ENCODE data around the gene AKR1C2.
"Not testable (repeated sequence)": the region's sequence is repeated elsewhere in the genome, so short reads cannot be mapped to it uniquely, and the experiment has no call there.

Gene AKR1C2

DNA sequence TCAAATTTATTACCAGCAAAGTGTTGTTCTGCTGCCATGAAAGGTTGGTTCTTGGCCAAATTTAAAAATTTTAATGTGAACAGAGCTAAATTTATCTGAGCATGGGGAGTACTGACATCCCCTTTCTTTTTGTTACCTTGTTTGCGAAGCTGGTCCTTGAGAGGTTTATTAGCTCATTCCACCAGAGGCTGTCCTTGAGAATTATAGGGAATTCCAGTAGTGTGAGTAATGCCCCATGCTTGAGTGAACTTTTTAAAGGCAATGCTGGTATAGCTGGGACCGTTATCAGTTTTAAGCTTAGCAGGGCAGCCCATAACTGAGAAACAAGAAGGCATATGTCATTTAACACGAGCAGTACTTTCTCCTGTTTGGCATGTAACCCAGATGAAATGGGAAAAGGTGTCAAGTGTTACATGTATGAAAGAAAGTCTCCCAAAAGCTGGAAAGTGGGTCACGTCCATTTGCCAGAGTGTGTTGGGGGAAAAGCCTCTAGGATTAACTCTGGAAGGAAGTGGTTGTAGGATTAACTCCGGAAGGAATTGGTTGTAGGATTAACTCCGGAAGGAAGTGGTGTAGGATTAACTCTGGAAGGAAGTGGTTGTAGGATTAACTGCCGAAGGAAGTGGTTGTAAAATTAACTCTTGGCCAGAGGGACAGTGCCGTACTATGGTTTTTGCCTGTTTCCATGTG lies 37.3 kb upstream of the AKR1C2 start:
- no peak overlapping the region for H3K4me3 ChIP-seq (ENCODE audit: insufficient read depth, low read depth, low read length)
- H3K27ac ChIP-seq (ENCODE audit: insufficient read depth, low read depth, low read length, poor library complexity, severe bottlenecking): no peak overlapping the region
- no peaks in the 10 kb centered on the region for H3K36me3 ChIP-seq (ENCODE audit: control insufficient read depth, insufficient read depth, low read length)
- WGBS, 2 experiments: 90 to 91% methylated on average over 7 to 8 of the region's 8 CpGs
- H3K4me1 ChIP-seq (ENCODE audit: control insufficient read depth, insufficient read depth, low read length): no peaks in the 10 kb centered on the region
- no peaks in the 10 kb centered on the region for H3K9me3 ChIP-seq (ENCODE audit: control insufficient read depth, low read length)
- H3K27me3 ChIP-seq (ENCODE audit: control insufficient read depth, insufficient read depth, low read length, poor library complexity, severe bottlenecking): no peaks in the 10 kb centered on the region

GRCh38 chr10:5040010-5040673 lies 36.5 kb upstream of the AKR1C2 start:
- no peaks in the 10 kb centered on the region for H3K9me3 ChIP-seq (ENCODE audit: control insufficient read depth, low read length)
- no peak overlapping the region for H3K27ac ChIP-seq (ENCODE audit: insufficient read depth, low read depth, low read length, poor library complexity, severe bottlenecking)
- H3K27me3 ChIP-seq (ENCODE audit: control insufficient read depth, insufficient read depth, low read length, poor library complexity, severe bottlenecking): no peaks in the 10 kb centered on the region
- H3K4me3 ChIP-seq (ENCODE audit: insufficient read depth, low read depth, low read length): no peak overlapping the region
- H3K36me3 ChIP-seq (ENCODE audit: control insufficient read depth, insufficient read depth, low read length): no peaks in the 10 kb centered on the region
- no peaks in the 10 kb centered on the region for H3K4me1 ChIP-seq (ENCODE audit: control insufficient read depth, insufficient read depth, low read length)
- 95% methylated on average over 9 to 10 of the region's 10 CpGs for WGBS, 2 experiments

DNA sequence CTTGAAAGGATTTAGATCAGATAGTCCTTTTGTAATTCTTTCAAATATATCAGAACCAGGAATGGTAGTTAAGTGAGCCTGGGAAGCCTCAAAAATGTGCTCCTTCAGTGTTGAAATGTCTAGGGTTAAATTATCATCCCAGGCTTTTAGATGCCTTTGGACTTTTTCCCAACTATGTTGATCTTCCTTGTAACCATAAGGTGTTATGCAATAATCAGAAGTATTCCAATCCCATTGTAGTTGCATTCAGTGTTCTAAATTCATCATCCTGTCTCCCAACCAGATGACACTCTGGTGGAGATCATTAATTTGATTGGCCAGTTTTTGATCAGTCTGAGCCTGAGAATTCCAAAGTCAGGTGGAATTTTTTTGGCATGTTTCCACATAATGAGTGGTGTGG lies 35.1 kb upstream of the AKR1C2 start:
- Histone ChIP-seq H3K4me3 (ENCODE audit: insufficient read depth, low read depth, low read length) (no peak overlapping the region), H3K36me3 (ENCODE audit: control insufficient read depth, insufficient read depth, low read length) (no peaks in the 10 kb centered on the region), H3K27ac (ENCODE audit: insufficient read depth, low read depth, low read length, poor library complexity, severe bottlenecking) (no peak overlapping the region), H3K4me1 (ENCODE audit: control insufficient read depth, insufficient read depth, low read length) (no peaks in the 10 kb centered on the region), H3K9me3 (ENCODE audit: control insufficient read depth, low read length) (peaks cover 4% of the 10 kb centered on the region), H3K27me3 (ENCODE audit: control insufficient read depth, insufficient read depth, low read length, poor library complexity, severe bottlenecking) (no peaks in the 10 kb centered on the region)

- peaks cover 4% of the 10 kb centered on the region for H3K9me3 ChIP-seq (ENCODE audit: control insufficient read depth, low read length)
- H3K27ac ChIP-seq (ENCODE audit: insufficient read depth, low read depth, low read length, poor library complexity, severe bottlenecking): no peak overlapping the region
- no peaks in the 10 kb centered on the region for H3K27me3 ChIP-seq (ENCODE audit: control insufficient read depth, insufficient read depth, low read length, poor library complexity, severe bottlenecking)
- no peaks in the 10 kb centered on the region for H3K36me3 ChIP-seq (ENCODE audit: control insufficient read depth, insufficient read depth, low read length)
- H3K4me1 ChIP-seq (ENCODE audit: control insufficient read depth, insufficient read depth, low read length): no peaks in the 10 kb centered on the region
- 86 to 100% methylated on average over 1 of the region's 2 CpGs for WGBS, 2 experiments
- H3K4me3 ChIP-seq (ENCODE audit: insufficient read depth, low read depth, low read length): no peak overlapping the region
Observed at GRCh38 chr10:5038101-5038500, 34.4 kb upstream of the AKR1C2 start.

DNA sequence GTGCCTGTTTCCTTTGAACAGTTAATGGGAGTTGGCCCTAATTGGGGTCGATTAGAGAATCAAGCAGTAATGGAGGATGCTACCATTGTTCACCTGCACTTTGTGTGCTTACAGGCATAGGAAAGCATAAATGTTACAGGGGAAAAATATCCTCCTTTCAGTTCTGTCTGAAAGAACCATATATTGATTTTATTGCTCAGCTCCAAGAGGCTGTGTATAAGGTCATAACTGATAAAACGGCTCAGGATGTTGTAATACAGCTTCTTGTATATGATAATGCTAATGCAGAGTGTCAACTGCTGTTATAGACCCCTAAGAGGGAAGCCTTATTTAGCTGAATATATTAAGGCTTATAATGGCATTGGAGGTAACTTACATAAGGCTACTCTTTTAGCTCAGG lies 32.9 kb upstream of the AKR1C2 start:
- H3K9me3 ChIP-seq (ENCODE audit: control insufficient read depth, low read length): peaks cover 4% of the 10 kb centered on the region
- H3K27ac ChIP-seq (ENCODE audit: insufficient read depth, low read depth, low read length, poor library complexity, severe bottlenecking): no peak overlapping the region
- no peaks in the 10 kb centered on the region for H3K36me3 ChIP-seq (ENCODE audit: control insufficient read depth, insufficient read depth, low read length)
- no peak overlapping the region for H3K4me3 ChIP-seq (ENCODE audit: insufficient read depth, low read depth, low read length)
- no peaks in the 10 kb centered on the region for H3K27me3 ChIP-seq (ENCODE audit: control insufficient read depth, insufficient read depth, low read length, poor library complexity, severe bottlenecking)
- H3K4me1 ChIP-seq (ENCODE audit: control insufficient read depth, insufficient read depth, low read length): no peaks in the 10 kb centered on the region
- WGBS, 2 experiments: 78 to 96% methylated on average over 2 of the region's 2 CpGs

DNA sequence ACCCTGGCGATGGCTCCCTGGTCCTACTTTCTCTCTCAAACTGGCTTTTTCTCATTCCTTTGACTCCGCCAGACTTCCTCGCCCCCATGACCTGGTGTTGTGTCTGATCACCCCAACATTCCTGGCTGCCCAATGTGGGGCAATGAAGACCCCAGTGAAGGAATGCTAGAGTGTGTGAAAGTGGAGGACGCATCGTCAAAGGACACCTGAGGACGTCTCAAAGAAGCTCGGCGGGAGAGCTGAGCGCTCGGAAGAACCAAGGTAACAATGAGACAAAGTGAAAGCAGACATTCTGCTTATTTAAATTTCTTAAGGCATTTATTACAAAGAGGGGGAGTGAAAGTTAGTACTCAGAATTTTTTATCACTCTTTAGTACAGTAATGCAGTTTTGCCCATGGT lies 31.7 kb upstream of the AKR1C2 start:
- Histone ChIP-seq H3K36me3 (ENCODE audit: control insufficient read depth, insufficient read depth, low read length) (no peaks in the 10 kb centered on the region), H3K27me3 (ENCODE audit: control insufficient read depth, insufficient read depth, low read length, poor library complexity, severe bottlenecking) (no peaks in the 10 kb centered on the region), H3K27ac (ENCODE audit: insufficient read depth, low read depth, low read length, poor library complexity, severe bottlenecking) (no peak overlapping the region), H3K9me3 (ENCODE audit: control insufficient read depth, low read length) (peaks cover 4% of the 10 kb centered on the region), H3K4me3 (ENCODE audit: insufficient read depth, low read depth, low read length) (no peak overlapping the region), H3K4me1 (ENCODE audit: control insufficient read depth, insufficient read depth, low read length) (no peaks in the 10 kb centered on the region)
- WGBS, 2 experiments: 70 to 71% methylated on average over 10 of the region's 10 CpGs

DNA sequence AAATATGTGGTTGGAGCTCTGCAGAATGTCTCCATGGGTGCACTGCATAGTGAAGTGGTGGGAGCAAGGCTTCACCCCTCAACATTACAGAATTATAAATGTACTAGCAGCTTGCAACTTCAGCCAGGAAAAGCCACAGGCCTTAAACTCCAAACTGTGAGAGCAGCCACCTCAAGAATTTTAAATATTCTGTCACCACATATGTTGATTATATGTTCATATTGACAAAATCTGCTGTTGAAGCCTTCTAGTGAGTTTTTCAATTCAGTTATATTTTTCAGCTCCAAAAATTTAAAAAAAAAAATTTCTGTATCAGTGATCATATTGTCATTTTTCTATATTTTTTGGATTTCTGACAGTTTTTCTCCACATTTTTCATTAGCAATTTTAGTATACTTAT lies 30.9 kb upstream of the AKR1C2 start:
- no peak overlapping the region for H3K4me3 ChIP-seq (ENCODE audit: insufficient read depth, low read depth, low read length)
- H3K4me1 ChIP-seq (ENCODE audit: control insufficient read depth, insufficient read depth, low read length): no peaks in the 10 kb centered on the region
- no peaks in the 10 kb centered on the region for H3K36me3 ChIP-seq (ENCODE audit: control insufficient read depth, insufficient read depth, low read length)
- no peaks in the 10 kb centered on the region for H3K27me3 ChIP-seq (ENCODE audit: control insufficient read depth, insufficient read depth, low read length, poor library complexity, severe bottlenecking)
- peaks cover 4% of the 10 kb centered on the region for H3K9me3 ChIP-seq (ENCODE audit: control insufficient read depth, low read length)
- no peak overlapping the region for H3K27ac ChIP-seq (ENCODE audit: insufficient read depth, low read depth, low read length, poor library complexity, severe bottlenecking)

DNA sequence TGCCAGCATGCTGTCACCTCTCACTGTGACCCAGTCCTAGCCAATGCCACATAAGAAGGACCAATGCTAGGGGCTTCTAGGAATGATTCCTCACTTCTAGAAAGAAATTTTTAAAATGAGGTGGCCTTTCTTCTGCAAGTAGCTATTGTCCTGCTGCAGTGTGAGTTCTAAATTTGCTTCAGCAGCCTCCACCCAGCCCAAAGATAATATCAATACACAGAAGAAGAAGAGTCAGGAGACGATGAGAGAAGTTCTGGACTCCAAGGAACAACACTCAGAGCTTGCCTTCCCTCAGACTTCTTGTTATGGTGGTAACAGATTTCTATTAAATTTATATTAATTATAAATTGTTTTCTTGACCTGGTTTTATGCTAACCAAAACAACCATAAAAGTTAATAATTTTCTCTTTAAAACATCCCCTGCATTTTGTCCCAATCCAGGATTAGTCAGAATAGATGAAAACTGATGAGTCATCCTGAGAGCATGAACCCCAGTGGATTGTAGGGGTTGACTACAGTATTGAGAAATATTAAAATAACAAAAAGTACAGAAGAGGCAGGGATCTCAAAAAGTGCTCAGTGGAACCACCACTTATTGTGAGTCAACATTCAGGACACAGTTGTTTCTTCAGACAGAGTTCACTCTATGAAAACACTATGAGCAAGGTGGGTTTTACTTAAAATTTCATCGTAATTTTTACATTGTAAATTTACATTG lies 29.6 kb upstream of the AKR1C2 start:
- 83 to 100% methylated on average over 1 of the region's 2 CpGs for WGBS, 2 experiments
- no peak overlapping the region for H3K27ac ChIP-seq (ENCODE audit: insufficient read depth, low read depth, low read length, poor library complexity, severe bottlenecking)
- H3K4me1 ChIP-seq (ENCODE audit: control insufficient read depth, insufficient read depth, low read length): no peaks in the 10 kb centered on the region
- H3K4me3 ChIP-seq (ENCODE audit: insufficient read depth, low read depth, low read length): no peak overlapping the region
- H3K27me3 ChIP-seq (ENCODE audit: control insufficient read depth, insufficient read depth, low read length, poor library complexity, severe bottlenecking): no peaks in the 10 kb centered on the region
- H3K9me3 ChIP-seq (ENCODE audit: control insufficient read depth, low read length): peaks cover 4% of the 10 kb centered on the region
- no peaks in the 10 kb centered on the region for H3K36me3 ChIP-seq (ENCODE audit: control insufficient read depth, insufficient read depth, low read length)

GRCh38 chr10:5032444-5032843 lies 28.8 kb upstream of the AKR1C2 start:
- WGBS, 2 experiments: 93 to 95% methylated on average over 22 of the region's 22 CpGs
- H3K4me3 ChIP-seq (ENCODE audit: insufficient read depth, low read depth, low read length); H3K27me3 ChIP-seq (ENCODE audit: control insufficient read depth, insufficient read depth, low read length, poor library complexity, severe bottlenecking); H3K36me3 ChIP-seq (ENCODE audit: control insufficient read depth, insufficient read depth, low read length); H3K9me3 ChIP-seq (ENCODE audit: control insufficient read depth, low read length); H3K4me1 ChIP-seq (ENCODE audit: control insufficient read depth, insufficient read depth, low read length); H3K27ac ChIP-seq (ENCODE audit: insufficient read depth, low read depth, low read length, poor library complexity, severe bottlenecking): not testable (repeated sequence)

GRCh38 chr10:5031588-5031987 lies 27.9 kb upstream of the AKR1C2 start:
- WGBS, 2 experiments: 91 to 93% methylated on average over 4 of the region's 4 CpGs
- H3K36me3 ChIP-seq (ENCODE audit: control insufficient read depth, insufficient read depth, low read length); H3K4me3 ChIP-seq (ENCODE audit: insufficient read depth, low read depth, low read length); H3K9me3 ChIP-seq (ENCODE audit: control insufficient read depth, low read length); H3K27me3 ChIP-seq (ENCODE audit: control insufficient read depth, insufficient read depth, low read length, poor library complexity, severe bottlenecking); H3K27ac ChIP-seq (ENCODE audit: insufficient read depth, low read depth, low read length, poor library complexity, severe bottlenecking); H3K4me1 ChIP-seq (ENCODE audit: control insufficient read depth, insufficient read depth, low read length): not testable (repeated sequence)

Data from ectodermal cell (in vitro differentiated cells).